Stimulated activated naive CD8-positive, alpha-beta T cell treated with anti-CD3 and anti-CD28 coated beads, Interleukin-15, amount 100 ng/mL, for 72 hours (primary cell): ENCODE results near the gene ARHGAP10.
A peak's percentile ranks its signal among the peaks of the same experiment; 100 is the strongest.

ENCODE experiments used
- ATAC-seq: fragments of 150-1000 bp; cut with Tn5 transposase; 2 replicates; pipeline ENCODE4 v1.10.0; 2021; ENCODE audit warnings: mild to moderate bottlenecking, moderate library complexity
- DNase-seq, 2 donors: peaks; one replicate each; pipeline ENCODE4 v3.0.0; 2021 to 2022
- H3K27ac Mint-ChIP-seq, 2 donors: one replicate each; pipeline ENCODE4 v1.8.0; 2022; ENCODE audit warnings: mild to moderate bottlenecking in 2 of 2, mixed read lengths in 2 of 2, moderate library complexity in 2 of 2
- H3K27me3 Mint-ChIP-seq: one replicate; pipeline ENCODE4 v1.8.0; 2022; ENCODE audit warnings: mixed read lengths
- H3K4me1 Mint-ChIP-seq: one replicate; pipeline ENCODE4 v1.8.0; 2022; ENCODE audit warnings: mild to moderate bottlenecking, mixed read lengths
- H3K4me3 Mint-ChIP-seq, 2 donors: one replicate each; pipeline ENCODE4 v1.8.0; 2022; ENCODE audit warnings: mild to moderate bottlenecking in 2 of 2, mixed read lengths in 2 of 2, moderate library complexity in 1 of 2
- H3K9me3 Mint-ChIP-seq, 2 donors: one replicate each; pipeline ENCODE4 v1.8.0; 2022; ENCODE audit warnings: mixed read lengths in 2 of 2

Gene ARHGAP10

DNA sequence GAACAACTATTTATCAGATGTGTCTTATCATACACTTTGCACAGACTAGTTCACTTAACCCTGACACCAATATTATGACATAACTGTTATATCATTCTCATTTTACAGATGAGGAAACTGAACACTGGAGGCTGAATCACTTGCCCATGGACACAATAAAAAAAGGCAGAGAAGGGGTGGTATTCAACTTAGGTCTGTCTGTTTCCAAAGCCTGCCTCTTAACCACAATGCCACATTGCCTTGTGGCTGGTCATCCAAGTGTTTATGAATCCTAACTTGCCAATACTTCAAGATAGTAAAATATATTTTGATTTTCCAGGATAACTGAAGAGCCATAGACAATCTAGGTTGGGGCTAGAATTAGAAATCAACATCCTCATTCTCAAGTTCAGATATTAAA lies 382.5 kb downstream of the ARHGAP10 start:
- ATAC-seq (no peak), DNase-seq (no peak)
- Mint-ChIP-seq H3K9me3 (no peaks in the 10 kb centered on the region), H3K4me1 (peaks cover 23% of the 10 kb centered on the region), H3K27ac (no peak overlapping the region), H3K27me3 (no peaks in the 10 kb centered on the region), H3K4me3 (no peak overlapping the region)

GRCh38 chr4:148116264-148116663 lies 384.4 kb downstream of the ARHGAP10 start:
- no peaks in the 10 kb centered on the region for H3K27me3 Mint-ChIP-seq
- H3K27ac Mint-ChIP-seq, result no peak overlapping the region

DNA sequence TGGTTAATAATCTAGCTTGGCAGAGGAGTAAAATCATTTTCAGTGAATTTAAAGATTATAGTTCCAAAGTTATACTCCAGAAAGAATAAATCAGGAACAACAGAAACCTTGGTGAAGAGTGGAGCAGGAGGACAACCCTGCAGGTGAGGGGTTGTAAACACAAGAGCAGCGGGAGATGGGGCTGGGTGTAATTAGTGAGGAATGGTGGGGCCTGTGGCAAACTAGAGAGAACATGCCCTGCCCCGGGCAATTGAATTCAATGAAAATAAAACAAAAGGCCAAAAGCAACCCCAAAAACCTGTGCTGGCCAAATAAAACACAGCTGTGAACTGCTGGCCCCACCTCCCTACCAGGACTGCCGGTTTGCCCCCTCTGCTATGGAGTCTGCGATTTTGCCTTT lies 385.1 kb downstream of the ARHGAP10 start:
- DNase-seq (no peak), ATAC-seq (no peak)
- Mint-ChIP-seq H3K9me3 (peaks cover 0 to 4% of the 10 kb centered on the region in 2 donors), H3K27me3 (no peaks in the 10 kb centered on the region), H3K4me3 (no peak overlapping the region), H3K4me1 (peaks cover 15% of the 10 kb centered on the region), H3K27ac (no peak overlapping the region)

More at GRCh38 chr4:148116264-148116663, 384.4 kb downstream of the ARHGAP10 start:
- ATAC-seq (no peak), DNase-seq (no peak)
- Mint-ChIP-seq H3K4me1 (peaks cover 22% of the 10 kb centered on the region), H3K9me3 (no peaks in the 10 kb centered on the region), H3K4me3 (no peak overlapping the region)

DNA sequence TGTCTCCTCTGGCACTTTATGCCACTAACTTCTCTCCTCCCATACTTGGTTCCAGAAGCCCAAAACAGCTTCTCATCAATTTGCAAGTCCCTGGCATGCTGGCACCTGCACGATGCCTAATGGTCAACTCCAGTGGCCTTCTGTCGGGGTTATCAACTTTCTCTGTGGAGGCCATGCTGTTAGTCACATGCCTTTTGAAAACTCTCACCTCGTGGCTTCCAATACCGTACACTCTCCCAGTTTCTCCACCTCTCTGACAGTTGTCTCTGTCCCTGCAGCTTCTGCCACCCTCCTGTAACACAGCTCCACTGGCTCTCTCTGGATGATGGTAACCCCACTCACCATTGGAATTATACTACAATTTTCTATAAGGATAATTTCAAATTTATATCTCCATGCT lies 386.3 kb downstream of the ARHGAP10 start:
- no peak overlapping the region for H3K27ac Mint-ChIP-seq
- no peaks in the 10 kb centered on the region for H3K27me3 Mint-ChIP-seq
- H3K4me3 Mint-ChIP-seq, result no peak overlapping the region
- ATAC-seq, result no peak
- H3K9me3 Mint-ChIP-seq, result peaks cover 2 to 12% of the 10 kb centered on the region in 2 donors
- H3K4me1 Mint-ChIP-seq, result peaks cover 8% of the 10 kb centered on the region
- no peak for DNase-seq

GRCh38 chr4:148118633-148119032 lies 386.7 kb downstream of the ARHGAP10 start:
- H3K4me1 Mint-ChIP-seq, result peaks cover 8% of the 10 kb centered on the region
- H3K27ac Mint-ChIP-seq, result peak overlapping the region in 1 of 2 donors; percentile 22
- DNase-seq, result no peak
- H3K27me3 Mint-ChIP-seq, result no peaks in the 10 kb centered on the region
- no peak overlapping the region for H3K4me3 Mint-ChIP-seq
- H3K9me3 Mint-ChIP-seq, result peaks cover 7 to 17% of the 10 kb centered on the region in 2 donors
- no peak for ATAC-seq

- Mint-ChIP-seq H3K4me1 (peaks cover 8% of the 10 kb centered on the region), H3K27me3 (no peaks in the 10 kb centered on the region), H3K27ac (no peak overlapping the region), H3K9me3 (peaks cover 19 to 27% of the 10 kb centered on the region in 2 donors), H3K4me3 (no peak overlapping the region)
- ATAC-seq (no peak), DNase-seq (no peak)
Observed at GRCh38 chr4:148120216-148120615, 388.3 kb downstream of the ARHGAP10 start.
